DMS53 treated with DMSO at 0.1 percent for 48 hours (cell line): ENCODE results near the gene IL4I1.

ENCODE experiments used
- DNase-seq: peaks from one replicate; lab custom pipeline; 2025; ENCODE audit not compliant: unreplicated experiment; lab: John Stamatoyannopoulos, UW

Gene IL4I1

DNA sequence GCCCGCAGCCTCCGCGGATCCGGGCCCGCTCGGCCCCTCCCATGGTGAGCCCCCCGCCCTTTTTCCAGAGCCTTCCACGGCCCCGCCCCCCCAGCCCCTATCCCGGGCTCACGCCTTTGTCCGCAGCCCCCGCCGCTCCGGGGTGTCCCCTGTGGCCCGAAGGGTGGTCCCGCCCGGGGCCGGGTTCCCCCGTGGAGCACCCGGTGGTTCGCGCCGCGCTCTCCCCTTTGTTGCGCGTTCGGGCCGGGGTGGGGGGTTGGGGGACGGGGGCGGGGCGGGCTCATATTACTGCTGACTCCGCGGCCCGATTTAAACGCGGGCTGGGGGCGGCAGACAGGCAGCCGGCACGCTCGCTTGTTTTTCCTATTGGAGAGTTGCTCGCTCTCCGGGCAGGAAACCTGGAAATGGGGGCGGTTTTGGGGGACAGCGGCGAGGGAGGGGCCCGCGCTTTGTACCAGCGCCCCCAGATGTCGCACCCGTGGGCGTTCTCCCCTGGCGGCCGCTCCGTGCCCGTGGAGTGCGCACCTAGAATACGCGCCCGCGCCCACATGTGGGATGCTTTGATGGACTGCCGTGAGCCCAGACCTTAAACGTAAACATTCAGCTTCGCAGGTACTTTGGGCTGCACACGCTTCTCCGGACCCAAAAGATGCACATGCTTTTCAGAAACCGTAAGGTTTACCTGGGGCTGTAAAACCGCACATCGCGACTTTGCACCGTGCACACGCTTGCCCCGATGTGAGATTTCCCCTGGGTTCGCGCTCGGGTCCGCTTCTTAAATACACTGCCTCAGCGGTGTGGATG, 45.0 kb downstream of the IL4I1 start:
- DNase-seq: no peak

DNA sequence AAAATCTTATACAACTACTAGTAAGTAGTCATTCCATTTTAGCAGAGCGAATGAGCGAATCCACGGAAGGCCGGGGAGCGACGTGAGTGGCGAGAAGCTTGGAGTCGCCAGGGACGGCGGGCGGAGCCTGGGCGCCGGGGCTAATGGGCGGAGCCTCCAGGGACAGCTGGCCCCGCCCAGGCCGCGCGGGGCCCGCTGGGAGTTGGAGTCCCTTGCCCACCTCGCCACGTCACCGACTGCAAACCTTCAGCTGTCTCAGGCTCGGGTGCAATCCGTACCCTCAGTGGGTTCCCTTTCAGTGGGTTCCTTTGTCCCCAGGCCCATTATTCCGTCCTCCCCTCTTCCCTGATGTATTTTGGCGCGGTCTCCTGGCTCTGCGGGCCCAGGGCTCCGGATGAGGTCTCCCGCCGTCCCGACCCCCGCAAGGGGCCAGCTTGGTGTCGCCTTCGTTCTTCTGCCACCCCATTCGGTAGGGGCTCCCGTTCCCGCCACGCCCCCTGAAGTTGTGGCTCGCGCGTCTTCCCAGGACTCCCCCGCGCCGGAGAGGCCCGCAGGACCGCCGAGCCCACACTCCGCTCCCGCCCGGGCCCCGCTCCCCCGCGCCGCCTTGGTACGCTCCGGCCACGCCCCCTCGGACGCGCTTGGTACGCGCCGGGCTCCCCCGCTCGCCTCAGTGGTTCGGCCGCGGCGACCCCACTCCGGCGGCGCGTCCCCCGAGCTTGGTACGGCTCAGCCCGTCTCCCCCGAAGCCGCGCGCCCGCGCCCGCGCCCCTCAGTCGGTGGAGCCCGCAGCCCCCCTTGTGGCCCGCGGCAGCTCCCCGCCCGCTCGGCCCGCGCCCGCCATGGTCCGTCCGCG, 46.0 kb downstream of the IL4I1 start, which contains the start of gene PTOV1:
Gene PTOV1 (plus strand): TSS at position 673 of the 856 bp plus-strand sequence.
- peak; percentile 64 for DNase-seq

DNA sequence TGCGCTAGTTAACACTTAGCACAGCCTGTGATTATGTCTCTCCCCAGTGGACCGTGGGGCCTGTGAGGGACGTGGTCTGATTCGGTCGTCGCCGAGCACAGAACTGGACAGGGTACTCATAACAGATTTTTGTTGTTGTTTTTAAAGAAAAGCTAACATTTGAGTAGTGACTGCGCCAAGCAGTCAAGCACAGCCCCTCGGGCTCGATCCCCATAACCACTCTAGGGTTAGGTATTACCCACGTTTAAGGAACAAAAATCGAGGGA, 46.5 kb downstream of the IL4I1 start:
- no peak for DNase-seq

DNA sequence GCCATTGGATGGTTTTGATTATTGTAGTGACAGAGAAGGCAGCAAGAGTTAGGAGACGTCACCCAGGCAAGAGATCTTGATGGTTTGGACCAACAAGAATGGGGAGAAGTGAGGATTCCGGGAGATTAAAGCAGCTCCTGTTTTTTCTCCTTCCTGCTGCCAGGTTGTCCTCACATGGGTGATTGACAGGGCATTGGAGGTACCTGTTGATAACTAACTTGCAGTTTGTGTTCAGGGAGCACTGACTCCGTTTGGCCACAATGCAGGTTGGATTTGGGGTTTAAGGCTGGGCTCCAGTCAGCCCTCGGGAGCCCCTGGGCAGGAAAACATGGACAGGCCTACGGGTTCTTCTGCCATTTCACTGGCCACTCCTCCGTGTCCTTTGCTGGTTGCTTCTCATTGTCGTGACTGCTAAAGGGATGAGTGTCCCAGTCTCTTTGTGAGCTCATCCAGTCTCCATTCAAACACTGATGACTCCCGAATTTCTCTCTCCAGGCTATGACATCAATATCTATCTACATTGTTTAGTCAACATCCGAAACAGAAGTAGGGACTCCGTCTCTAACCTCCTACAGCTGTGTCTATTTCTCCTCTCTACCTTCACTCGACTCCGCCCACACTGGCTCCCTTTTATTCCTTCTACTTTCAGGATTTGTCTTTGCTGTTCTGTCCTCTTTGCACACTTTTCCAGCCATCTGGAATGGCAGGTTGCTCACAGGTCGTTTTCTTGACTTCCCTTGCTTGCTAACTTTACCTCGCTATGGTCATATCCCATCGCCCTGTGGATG, 47.1 kb downstream of the IL4I1 start:
- DNase-seq: peak; percentile 51

DNA sequence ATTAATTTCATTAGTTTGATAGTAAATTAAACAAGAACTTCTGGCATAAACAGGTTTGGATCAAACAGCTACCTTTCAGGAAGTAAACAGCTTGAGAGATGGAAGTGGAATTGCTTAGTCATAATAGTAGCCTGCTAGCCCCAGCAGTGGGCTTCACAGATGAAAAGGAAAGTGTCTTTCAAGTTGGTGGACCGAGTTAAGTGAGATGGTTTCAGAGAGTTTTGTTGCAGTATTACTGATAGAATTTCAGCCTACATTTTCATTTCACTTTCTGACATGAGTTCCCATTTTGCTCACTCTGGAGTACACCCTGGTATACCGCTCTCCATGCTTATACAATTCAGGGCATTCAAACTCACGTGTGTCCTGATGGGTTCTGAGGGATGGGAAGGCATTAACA, 47.7 kb downstream of the IL4I1 start:
- no peak for DNase-seq

DNA sequence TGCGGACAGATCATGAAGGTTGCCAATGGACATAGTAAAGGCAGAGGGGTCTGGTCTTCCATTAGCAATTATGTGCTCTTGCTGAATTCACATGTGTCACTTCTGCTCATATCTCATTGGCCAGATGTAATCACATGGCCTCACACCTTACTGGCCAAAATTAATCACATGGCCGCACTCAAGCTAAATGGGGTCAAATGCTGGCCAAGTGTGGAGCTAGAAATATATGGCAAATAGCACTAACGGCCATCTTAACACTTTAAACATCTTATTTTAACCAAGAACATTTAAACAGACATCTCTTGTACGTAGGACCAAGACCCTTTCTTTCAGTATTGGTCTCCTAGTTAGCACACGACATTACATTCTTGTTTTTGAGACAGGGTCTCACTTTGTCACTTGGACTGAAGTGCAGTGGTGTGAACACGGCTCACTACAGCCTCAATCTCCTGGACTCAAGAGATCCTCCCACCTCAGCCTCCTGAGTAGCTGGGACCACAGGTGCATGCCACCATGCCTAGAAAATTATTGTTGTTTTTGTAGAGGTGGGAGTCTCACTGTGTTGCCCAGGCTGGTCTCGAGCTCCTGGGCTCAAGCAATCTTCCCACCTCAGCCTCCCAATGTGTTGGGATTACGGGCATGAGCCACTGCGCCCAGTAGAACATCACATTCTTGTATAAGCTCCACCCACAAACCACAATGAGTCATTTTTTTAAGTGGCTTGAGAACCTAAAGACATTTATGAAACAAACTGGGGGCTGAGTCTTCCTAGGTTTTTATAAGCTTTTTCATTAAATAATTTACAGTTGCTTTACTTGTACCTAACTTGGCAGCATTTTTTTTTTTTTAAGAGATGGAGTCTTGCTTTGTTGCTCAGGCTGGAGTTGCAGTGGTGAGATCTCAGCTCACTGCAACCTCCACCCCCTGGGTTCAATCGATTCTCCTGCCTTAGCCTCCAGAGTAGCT, 48.7 kb downstream of the IL4I1 start:
- DNase-seq: no peak

DNA sequence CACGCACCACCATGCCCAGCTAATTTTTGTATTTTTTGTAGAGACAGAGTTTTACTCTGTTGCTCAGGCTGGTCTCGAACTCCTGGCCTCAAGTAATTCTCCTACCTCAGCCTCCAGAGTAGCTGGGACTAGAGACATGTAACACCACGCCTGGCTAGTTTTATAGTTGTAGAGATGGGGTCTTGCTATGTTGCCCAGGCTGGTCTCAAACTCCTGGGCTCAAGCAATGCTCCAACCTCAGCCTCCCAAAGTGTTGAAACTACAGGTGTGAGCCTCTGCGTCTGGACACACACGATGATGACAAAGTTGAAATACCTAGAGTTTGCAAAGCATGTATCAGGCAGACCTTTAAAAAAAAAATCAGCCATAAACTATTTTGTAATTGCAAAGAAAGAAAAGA, 50.3 kb downstream of the IL4I1 start:
- no peak for DNase-seq

DNA sequence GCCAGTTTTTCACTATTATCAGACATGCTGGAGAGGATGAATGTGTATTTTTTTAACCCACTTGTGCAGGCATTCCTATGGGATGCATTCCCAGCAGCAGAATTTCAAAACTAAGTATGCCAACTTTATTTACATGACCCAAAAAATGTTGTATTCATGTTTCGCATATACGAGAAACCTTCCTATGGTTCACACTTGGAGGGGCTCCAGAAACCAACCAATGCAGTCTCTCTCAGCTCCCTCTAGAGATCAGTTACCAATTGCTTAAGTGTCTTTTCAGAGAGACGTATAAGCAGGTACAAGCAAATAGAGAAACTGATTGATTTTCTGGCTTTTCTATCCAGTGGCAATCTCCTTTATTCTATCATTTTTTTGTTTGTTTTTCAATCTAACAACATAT, 51.3 kb downstream of the IL4I1 start:
- DNase-seq: no peak

DNA sequence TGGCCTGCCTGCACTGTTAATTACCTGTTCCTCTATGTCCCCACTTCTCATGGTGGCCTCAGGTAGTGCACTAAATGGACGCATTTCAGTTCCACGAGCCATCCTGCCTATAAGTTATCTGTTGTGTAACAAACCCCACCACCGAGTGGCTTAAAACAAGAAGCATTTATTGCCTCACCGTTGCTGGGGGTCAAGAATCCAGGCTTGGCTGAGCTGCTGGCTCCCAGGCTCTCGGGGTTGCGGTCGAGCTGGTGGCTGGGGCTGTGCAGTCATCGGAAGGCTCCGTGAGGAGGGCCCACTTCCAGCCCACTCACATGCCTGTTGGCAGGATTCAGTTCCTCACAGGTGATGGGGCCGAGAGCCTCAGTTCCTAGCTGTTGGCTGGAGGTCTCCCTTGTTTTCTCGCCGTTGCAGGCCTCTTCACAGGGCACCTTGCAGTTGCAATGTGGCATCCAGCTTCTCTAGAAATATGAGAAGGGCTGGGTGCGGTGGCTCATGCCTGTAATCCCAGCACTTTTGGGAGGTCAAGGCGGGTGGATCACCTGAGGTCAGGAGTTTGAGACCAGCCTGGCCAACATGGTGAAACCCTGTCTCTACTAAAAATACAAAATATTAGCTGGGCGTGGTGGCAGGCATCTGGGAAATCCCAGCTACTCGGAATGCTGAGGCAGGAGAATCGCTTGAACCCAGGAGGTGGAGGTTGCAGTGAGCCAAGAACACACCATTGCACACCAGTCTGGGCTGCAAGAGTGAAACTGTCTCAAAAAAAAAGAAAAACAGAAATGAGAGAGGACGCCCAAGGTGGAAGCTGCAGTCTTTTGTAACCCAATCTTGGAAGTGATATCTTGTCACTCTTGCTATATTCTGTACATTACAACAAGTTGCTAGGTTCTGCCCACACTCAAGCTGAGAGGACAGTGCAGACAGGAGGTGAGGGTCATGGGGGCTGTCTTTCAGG, 52.3 kb downstream of the IL4I1 start:
- DNase-seq: no peak

DNA sequence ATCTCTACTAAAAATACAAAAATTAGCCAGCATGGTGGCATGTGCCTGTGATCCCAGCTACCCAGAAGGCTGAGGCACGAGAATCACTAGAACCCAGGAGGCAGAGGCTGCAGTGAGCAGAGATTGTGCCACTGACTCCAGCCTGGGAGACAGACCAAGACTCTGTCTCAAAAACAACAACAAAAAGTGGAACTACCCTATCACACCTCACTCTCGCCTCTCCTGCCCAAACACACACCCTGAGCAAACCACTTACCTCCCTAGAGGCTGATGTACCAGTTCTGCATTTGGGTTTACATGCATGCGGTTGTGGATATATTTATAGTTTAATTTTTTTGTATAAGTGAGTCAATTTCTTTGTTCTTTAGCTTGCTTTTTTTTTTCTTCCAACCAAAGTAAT, 53.4 kb downstream of the IL4I1 start:
- no peak for DNase-seq

DNA sequence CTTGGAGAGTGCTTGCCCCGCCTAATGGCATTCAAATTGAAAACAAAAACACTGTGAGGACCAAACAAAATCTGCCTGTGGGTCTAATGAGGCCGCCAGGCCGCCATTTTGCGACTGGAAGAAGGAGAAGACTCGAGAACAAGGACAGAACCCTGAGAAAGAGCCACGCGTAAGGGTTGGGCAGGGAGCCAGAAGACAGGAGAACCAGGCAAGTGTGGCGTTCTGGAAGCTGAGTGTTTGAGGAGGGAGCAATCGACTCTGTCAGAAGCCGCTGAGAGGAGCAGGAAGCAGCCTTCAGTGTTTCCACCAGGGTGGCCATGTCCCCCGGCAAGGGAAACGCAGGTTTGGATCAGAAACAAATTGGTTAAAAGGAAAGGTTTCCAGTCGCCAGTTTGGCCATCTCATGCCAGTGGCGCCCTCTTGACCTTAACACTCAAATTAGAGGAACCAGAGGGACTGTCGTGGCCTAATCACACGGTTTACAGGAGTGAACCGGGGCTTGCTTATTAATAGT, 55.9 kb downstream of the IL4I1 start:
- no peak for DNase-seq

DNA sequence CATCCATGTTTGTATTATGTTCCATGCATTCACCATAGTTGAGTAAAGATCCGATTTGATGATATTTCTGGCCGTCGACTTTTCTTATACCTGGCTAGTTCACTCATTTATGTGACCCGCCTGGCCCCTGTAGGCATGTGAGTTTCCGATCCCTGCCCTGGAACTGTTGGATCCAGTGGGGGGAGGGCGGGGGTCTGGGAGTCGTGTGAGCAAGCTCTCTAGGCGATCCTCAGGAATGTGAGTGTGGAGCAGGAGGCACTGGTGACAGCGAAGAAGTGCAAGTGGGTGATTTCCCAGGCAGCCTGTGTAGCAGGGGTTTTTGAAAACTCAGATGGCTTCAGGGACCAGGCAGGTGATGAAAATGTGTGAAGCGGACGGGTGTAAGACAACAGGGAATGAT, 56.4 kb downstream of the IL4I1 start:
- no peak for DNase-seq

DNA sequence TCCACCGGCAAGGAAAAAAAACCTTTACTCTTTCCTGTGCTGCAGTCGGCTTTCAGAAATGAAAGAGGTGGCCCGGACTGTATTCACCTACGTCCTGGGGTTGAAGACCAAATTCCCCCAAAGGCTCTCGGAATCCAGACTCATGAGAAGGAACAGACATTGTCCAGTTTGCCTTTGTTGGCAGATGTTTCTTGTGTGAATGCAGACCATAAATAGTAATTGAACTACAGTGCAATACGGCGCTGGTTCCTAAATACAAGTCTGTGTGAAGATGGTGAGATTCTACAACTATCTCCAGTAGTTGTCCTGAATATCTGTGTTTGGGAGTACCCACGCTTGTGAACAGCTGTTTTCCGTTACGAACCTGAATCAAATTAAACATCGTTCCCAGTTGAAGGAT, 57.0 kb downstream of the IL4I1 start:
- no peak for DNase-seq
